NCI-H1694 treated with DMSO at 0.1 percent for 48 hours (cell line): ENCODE data around the gene DMXL1.
"Not testable (repeated sequence)": the region's sequence is repeated elsewhere in the genome, so short reads cannot be mapped to it uniquely, and the experiment has no call there.

Source experiments
- DNase-seq: peaks from one replicate; lab custom pipeline; 2025; lab: John Stamatoyannopoulos, UW

DMXL1 gene

GRCh38 chr5:119131530-119132304, 60.8 kb downstream of the DMXL1 start:
- DNase-seq = no peak

DNA sequence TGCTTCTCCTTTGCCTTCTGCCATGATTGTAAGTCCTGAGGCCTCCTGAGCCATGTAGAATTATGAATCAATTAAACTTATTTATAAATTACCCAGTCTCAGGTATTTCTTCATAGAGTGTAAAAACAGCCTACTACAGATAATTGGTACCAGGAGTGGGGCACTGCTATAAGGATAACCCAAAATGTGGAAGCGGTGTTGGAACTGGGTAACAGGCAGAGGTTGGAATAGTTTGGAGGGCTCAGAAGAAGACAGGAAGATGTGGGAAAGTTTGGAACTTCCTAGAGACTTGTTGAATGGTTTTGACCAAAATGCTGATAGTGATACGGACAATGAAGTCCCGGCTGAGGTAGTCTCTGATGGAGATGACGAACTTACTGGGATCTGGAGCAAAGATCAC, 64.9 kb downstream of the DMXL1 start:
- not testable (repeated sequence) for DNase-seq

- DNase-seq = no peak
Measured at GRCh38 chr5:119136666-119137318, 65.9 kb downstream of the DMXL1 start.

DNA sequence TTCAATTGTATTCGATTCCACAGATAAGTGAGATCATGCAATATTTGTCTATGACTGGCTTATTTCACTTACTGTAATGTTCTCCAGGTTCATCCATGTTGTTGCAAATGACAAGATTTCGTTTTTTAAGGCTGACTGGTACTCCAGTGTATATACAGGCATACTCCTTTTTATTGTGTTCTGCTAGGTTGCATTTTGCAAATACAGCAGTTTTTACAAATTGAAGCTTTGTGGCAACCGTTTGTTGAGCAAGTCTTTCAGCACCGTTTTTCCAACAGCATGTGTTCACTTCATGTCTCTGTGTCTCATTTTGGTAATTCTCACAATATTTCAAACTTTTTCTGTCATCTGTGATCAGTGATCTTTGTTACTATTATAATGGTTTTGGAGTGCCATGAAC, 82.7 kb downstream of the DMXL1 start:
- DNase-seq = no peak

- no peak for DNase-seq
Measured at GRCh38 chr5:119158144-119158543, 87.3 kb downstream of the DMXL1 start.

GRCh38 chr5:119161430-119161829, 90.5 kb downstream of the DMXL1 start:
- DNase-seq = no peak

- no peak for DNase-seq
Measured at GRCh38 chr5:119166026-119166425, 95.1 kb downstream of the DMXL1 start.

- no peak for DNase-seq
Measured at GRCh38 chr5:119168401-119168800, 97.5 kb downstream of the DMXL1 start.

GRCh38 chr5:119171686-119172085, 100.8 kb downstream of the DMXL1 start:
- DNase-seq = no peak

DNA sequence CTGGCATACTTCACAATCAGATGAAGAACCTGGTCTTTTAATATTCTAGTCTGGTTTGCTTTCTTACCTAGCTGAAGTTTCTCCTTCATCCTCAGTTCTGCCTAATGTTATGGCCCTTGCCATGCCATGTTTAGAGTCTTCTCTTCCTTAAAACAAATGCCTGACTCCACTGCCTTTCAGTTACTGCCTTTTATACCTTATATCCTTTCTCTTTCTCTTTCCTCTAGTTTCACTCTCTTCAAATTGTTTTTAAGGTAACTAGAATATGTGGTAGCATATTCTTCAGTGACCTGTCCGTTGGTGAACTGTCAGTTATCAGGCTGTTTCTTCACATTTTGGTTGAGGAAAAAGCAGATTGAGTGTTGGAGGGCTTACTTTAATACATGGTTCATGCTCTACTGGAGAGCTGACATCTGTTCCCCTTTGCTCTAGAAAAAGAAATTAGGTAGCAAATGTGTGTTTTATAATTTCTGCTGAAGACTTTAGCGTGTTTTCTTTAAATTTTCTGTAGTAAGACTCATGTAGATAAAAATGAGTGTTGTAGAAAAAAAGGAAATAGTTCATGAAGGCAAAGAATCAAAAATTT, 103.8 kb downstream of the DMXL1 start:
- peak; percentile 5 for DNase-seq

DNA sequence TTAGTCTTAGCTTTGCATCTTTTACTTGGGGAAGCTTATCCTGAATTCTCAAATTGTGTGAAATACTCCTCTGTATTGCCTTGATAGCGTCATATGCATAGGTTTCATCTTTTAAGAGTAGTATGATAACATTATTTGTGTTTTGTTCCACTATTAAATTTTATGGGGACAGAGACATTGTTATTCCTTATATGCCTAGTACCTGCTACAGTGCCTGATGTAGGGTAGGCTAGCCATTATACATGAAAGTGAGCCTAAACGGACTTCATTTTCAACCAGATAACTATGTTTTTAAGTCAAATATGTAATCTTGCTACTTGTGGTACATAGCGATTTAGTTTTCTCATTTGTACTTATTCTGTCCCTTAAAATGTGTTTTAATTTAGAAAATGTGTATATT, 105.9 kb downstream of the DMXL1 start:
- no peak for DNase-seq

DNA sequence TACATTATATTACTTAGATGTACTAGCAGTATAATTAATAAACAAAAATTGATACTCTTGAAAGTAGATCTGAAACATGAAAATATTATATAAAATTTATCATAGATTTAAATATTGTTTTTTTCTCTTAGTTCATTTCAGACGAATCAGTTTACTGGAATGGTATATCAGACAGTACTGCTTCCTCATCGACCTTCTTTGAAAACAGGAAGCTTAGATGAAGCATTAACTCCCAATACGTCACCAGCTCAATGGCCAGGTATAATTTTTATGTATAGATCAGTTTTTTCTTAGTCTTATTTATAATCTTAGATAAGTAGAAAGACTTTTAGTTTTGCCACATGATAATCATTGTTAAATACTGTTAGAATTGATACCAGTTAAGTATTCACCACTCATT, 106.3 kb downstream of the DMXL1 start:
- DNase-seq = no peak

- no peak for DNase-seq
Measured at GRCh38 chr5:119178435-119178834, 107.5 kb downstream of the DMXL1 start.

DNA sequence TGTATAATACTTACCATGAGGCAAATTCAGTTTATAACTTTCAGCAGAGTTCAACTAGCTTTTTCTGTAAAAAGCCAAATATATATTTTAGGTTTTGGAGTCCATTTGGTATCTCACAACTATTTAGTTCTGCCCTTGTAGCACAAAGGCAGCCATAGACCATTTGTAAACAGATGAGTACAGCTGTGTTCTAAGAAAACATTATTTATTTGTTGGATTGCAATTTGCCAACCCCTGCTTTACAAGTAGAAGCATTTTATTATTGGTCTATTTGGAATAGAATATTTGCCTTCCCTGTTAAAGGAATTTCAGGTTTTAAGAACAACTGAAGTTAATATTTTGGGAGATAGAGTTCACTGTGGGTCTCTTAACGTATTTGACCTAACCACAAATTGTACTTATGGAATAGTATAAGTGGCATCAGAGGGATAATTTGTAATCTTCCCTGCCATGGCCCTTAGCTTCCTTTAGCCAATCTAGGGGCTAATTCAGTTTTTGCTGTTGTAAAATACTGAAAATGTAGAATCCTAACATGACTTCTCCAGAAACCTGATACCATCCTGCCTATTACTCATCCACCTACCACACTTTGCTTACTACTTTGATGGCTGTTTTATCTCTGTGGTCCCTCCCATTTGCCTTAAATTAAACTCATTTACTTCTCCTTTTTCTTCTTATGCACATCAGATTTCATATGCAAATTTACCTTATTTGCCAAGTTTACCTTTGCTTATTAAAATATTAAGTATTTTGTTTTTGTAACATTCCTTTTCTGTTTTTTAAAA, 109.2 kb downstream of the DMXL1 start:
- DNase-seq = no peak

GRCh38 chr5:119185512-119185911, 114.6 kb downstream of the DMXL1 start:
- DNase-seq = not testable (repeated sequence)

- no peak for DNase-seq
Measured at GRCh38 chr5:119187776-119188529, 117.1 kb downstream of the DMXL1 start.

DNA sequence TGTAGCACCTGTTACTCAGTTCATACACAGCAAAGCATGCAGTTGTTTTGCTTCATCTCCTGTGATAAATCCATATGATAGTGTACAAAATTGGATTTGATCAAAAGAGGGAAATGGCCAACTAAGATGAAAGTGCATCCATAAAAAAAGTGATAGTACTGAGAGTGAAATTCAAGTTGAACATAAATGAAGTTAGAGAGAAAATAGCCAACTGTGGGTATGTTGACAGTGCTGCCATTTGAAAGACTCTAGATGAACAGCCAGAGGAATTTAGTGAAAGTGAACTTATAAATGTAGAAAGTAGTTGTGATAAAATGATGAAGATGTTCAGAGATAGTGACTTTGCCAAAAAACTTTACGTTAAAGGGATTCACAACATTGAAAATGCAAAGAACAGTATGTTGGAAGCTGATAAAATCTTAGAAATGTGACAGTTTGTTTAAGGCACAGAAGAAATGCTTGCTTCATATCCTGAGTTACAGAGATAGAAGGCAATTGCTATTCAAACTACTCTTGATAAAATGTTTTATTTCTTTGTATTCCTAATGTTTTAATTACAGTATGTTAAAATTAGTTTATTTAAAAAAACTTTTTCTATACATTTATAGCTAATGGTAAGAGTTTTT, 119.7 kb downstream of the DMXL1 start:
- no peak for DNase-seq

GRCh38 chr5:119191944-119192343, 121.1 kb downstream of the DMXL1 start:
- DNase-seq = no peak

DNA sequence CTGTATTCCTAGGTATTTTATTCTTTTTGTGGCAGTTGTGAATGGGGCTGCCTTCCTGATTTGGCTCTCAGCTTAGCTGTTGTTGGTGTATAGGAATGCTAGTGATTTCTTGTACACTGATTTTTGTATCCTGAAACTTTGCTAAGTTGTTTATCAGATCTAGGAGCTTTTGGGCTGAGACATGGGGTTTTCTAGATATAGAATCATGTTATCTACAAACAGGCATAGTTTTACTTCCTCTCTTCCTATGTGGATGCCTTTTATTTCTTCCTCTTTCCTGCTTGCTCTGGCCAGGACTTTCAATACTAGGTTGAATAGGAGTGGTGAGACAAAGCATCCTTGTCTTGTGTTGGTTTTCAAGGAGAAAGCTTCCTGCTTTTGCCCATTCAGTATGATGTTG, 129.9 kb downstream of the DMXL1 start:
- DNase-seq = no peak

- no peak for DNase-seq
Measured at GRCh38 chr5:119207105-119207504, 136.2 kb downstream of the DMXL1 start.

DNA sequence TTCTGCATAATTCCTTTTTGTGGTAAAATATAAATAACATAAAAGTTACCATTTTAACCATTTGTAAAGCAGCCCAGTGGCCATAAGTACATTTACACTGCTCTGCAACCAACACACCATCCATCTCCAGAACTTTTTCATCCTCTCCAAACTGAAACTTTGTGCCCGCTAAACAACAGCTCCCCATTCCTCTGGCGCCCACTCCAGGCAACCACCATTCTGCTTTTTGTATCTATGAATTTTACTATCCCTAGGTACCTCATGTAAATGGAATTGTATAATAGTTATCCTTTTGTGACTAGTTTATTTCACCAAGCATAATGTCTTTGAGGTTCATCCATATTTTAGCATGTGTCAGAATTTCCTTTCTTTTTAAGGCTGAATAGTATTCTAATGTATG, 141.1 kb downstream of the DMXL1 start:
- no peak for DNase-seq
